H9 (cell line): ENCODE measurements around the gene KCNG1. TPM values are rescaled to one million over a fixed set of nuclear protein-coding genes. Genes with fewer than 3 reads are reported as not detected.

Source experiments
- DNase-seq: peaks from one replicate; pipeline ENCODE4 v3.0.0-alpha.2; 2017
- H2AFZ ChIP-seq: one replicate; pipeline ENCODE4 v1.6.1; 2013; ENCODE audit warnings: mild to moderate bottlenecking, low read length, control low read depth, moderate library complexity
- H2AK5ac ChIP-seq: 2 replicates; pipeline ENCODE4 v1.6.1; 2013; ENCODE audit warnings: low read length, control low read depth, mixed read lengths; ENCODE audit not compliant: insufficient read length
- H2BK120ac ChIP-seq: one replicate; pipeline ENCODE4 v1.6.1; 2013; ENCODE audit warnings: low read depth, mild to moderate bottlenecking, low read length, control low read depth, inconsistent platforms; ENCODE audit not compliant: poor library complexity, severe bottlenecking
- H2BK12ac ChIP-seq: 2 replicates; pipeline ENCODE4 v1.6.1; 2013; ENCODE audit warnings: low read length, control low read depth, mixed read lengths, low read depth; ENCODE audit not compliant: insufficient read length
- H2BK15ac ChIP-seq: 2 replicates; pipeline ENCODE4 v1.6.1; 2013; ENCODE audit warnings: low read depth, low read length, control low read depth
- H2BK20ac ChIP-seq: one replicate; pipeline ENCODE4 v1.6.1; 2013; ENCODE audit warnings: low read depth, mild to moderate bottlenecking, low read length, control low read depth, inconsistent platforms; ENCODE audit not compliant: poor library complexity, severe bottlenecking
- H2BK5ac ChIP-seq: 2 replicates; pipeline ENCODE4 v1.6.1; 2013; ENCODE audit warnings: low read length, control low read depth, mixed read lengths; ENCODE audit not compliant: insufficient read length
- H3K14ac ChIP-seq: 2 replicates; pipeline ENCODE4 v1.6.1; 2013; ENCODE audit warnings: low read length, control low read depth; ENCODE audit not compliant: insufficient read depth
- H3K18ac ChIP-seq: 2 replicates; pipeline ENCODE4 v1.6.1; 2013; ENCODE audit warnings: low read depth, mild to moderate bottlenecking, mixed read lengths, low read length, control low read depth; ENCODE audit not compliant: insufficient read length
- H3K23ac ChIP-seq: 2 replicates; pipeline ENCODE4 v1.6.1; 2013; ENCODE audit warnings: low read length, control low read depth, mixed read lengths, low read depth; ENCODE audit not compliant: insufficient read length
- H3K23me2 ChIP-seq: 2 replicates; pipeline ENCODE4 v1.6.1; 2013; ENCODE audit warnings: low read depth, mild to moderate bottlenecking, mixed read lengths, low read length, control low read depth; ENCODE audit not compliant: insufficient read length, poor library complexity, severe bottlenecking
- H3K27ac ChIP-seq: 2 replicates; pipeline ENCODE4 v1.5.1; 2013; ENCODE audit warnings: low read length, control low read depth, mixed read lengths, low read depth; ENCODE audit not compliant: insufficient read length
- H3K27me3 ChIP-seq: 2 replicates; pipeline ENCODE4 v1.6.1; 2013; ENCODE audit warnings: low read length, control low read depth, inconsistent platforms; ENCODE audit not compliant: insufficient read depth
- H3K4ac ChIP-seq: 2 replicates; pipeline ENCODE4 v1.6.1; 2013; ENCODE audit warnings: low read depth, mild to moderate bottlenecking, control low read depth, inconsistent platforms, low read length, moderate library complexity
- H3K4me1 ChIP-seq: 2 replicates; pipeline ENCODE4 v1.6.1; 2013; ENCODE audit warnings: low read length, control low read depth, inconsistent platforms; ENCODE audit not compliant: insufficient read depth
- H3K4me2 ChIP-seq: 2 replicates; pipeline ENCODE4 v1.6.1; 2013; ENCODE audit warnings: low read length, control low read depth, mixed read lengths; ENCODE audit not compliant: insufficient read length, insufficient read depth
- H3K56ac ChIP-seq: 2 replicates; pipeline ENCODE4 v1.6.1; 2013; ENCODE audit warnings: low read depth, mild to moderate bottlenecking, mixed read lengths, low read length, control low read depth; ENCODE audit not compliant: insufficient read length
- H3K79me1 ChIP-seq: 2 replicates; pipeline ENCODE4 v1.6.1; 2013; ENCODE audit warnings: low read depth, mild to moderate bottlenecking, moderate library complexity, low read length, control low read depth, inconsistent platforms; ENCODE audit not compliant: insufficient read depth, poor library complexity, severe bottlenecking
- H3K79me2 ChIP-seq: 2 replicates; pipeline ENCODE4 v1.6.1; 2013; ENCODE audit warnings: low read length, control low read depth, inconsistent platforms; ENCODE audit not compliant: insufficient read depth
- H3K9ac ChIP-seq: 2 replicates; pipeline ENCODE4 v1.6.1; 2013; ENCODE audit warnings: low read length, control low read depth, mixed read lengths; ENCODE audit not compliant: insufficient read length; ENCODE audit errors: extremely low read depth
- H3K9me3 ChIP-seq: one replicate; pipeline ENCODE4 v1.6.1; 2013; ENCODE audit warnings: low read depth, low read length, inconsistent platforms; ENCODE audit not compliant: control insufficient read depth
- H3T11ph ChIP-seq: one replicate; pipeline ENCODE4 v1.6.1; 2013; ENCODE audit warnings: mild to moderate bottlenecking, low read length, control low read depth, inconsistent platforms
- H4K20me1 ChIP-seq: one replicate; pipeline ENCODE4 v1.6.1; 2013; ENCODE audit not compliant: control insufficient read depth, insufficient read length, insufficient read depth
- H4K5ac ChIP-seq: 2 replicates; pipeline ENCODE4 v1.6.1; 2013; ENCODE audit warnings: low read depth, mild to moderate bottlenecking, mixed read lengths, low read length, control low read depth; ENCODE audit not compliant: insufficient read length
- H4K8ac ChIP-seq: replicated peaks from 2 replicates; pipeline ENCODE4 v1.6.1; 2013; ENCODE audit warnings: low read length, control low read depth, mixed read lengths, low read depth; ENCODE audit not compliant: insufficient read length
- H4K91ac ChIP-seq: 2 replicates; pipeline ENCODE4 v1.6.1; 2013; ENCODE audit warnings: low read depth, mild to moderate bottlenecking, moderate library complexity, mixed read lengths, low read length, control low read depth; ENCODE audit not compliant: insufficient read length
- H3K27ac Mint-ChIP-seq, 3 experiments: 2 replicates in 2 of 3; 3 replicates in 1 of 3; pipeline ENCODE4 v1.8.0; 2020 to 2021; ENCODE audit warnings: mixed read lengths in 3 of 3, mild to moderate bottlenecking in 1 of 3, moderate library complexity in 1 of 3
- H3K27me3 Mint-ChIP-seq: 2 replicates; pipeline ENCODE4 v1.8.0; 2021; ENCODE audit warnings: low read depth, mild to moderate bottlenecking, moderate library complexity, mixed read lengths
- H3K36me3 Mint-ChIP-seq, 3 experiments: 2 replicates in 2 of 3; 3 replicates in 1 of 3; pipeline ENCODE4 v1.8.0; 2020 to 2021; ENCODE audit warnings: low read depth in 3 of 3, mixed read lengths in 3 of 3; ENCODE audit not compliant: insufficient read depth in 1 of 3
- H3K4me1 Mint-ChIP-seq, 2 experiments: 2 replicates each; pipeline ENCODE4 v1.8.0; 2020; ENCODE audit warnings: mixed read lengths in 2 of 2
- H3K4me3 Mint-ChIP-seq, 2 experiments: 2 replicates in 1 of 2; 3 replicates in 1 of 2; pipeline ENCODE4 v1.8.0; 2020 to 2021; ENCODE audit warnings: mild to moderate bottlenecking in 2 of 2, mixed read lengths in 2 of 2, moderate library complexity in 1 of 2
- H3K9me3 Mint-ChIP-seq, 2 experiments: 2 replicates in 1 of 2; 3 replicates in 1 of 2; pipeline ENCODE4 v1.8.0; 2020; ENCODE audit warnings: mild to moderate bottlenecking in 2 of 2, mixed read lengths in 2 of 2, moderate library complexity in 1 of 2
- WGBS: extraction: QIAGEN DNeasy Blood & Tissue Kit; methylation state at CpG from one replicate; pipeline ENCODE4 v1.1.7; 2013; ENCODE audit warnings: missing lambda C conversion rate, low lambda C conversion rate, mixed read lengths; ENCODE audit not compliant: insufficient read length; ENCODE audit errors: extremely low coverage; 5-methylcytosine and 5-hydroxymethylcytosine counted together
- total RNA-seq: library from RNA; stranded (reverse); gene quantifications from 2 replicates; pipeline ENCODE4 v1.2.1, GENCODE V29; 2021
- TF ChIP-seq, protein P1 (sequence below): fragments of 200-600 bp; sonication (generic); conservative IDR thresholded peaks from 3 replicates; pipeline ENCODE4 v1.8.0; 2021; ENCODE audit warnings: antibody characterized with exemption, mild to moderate bottlenecking

Gene KCNG1
- total RNA-seq, 1 experiment from 2014 or later, result 13.2 TPM

DNA sequence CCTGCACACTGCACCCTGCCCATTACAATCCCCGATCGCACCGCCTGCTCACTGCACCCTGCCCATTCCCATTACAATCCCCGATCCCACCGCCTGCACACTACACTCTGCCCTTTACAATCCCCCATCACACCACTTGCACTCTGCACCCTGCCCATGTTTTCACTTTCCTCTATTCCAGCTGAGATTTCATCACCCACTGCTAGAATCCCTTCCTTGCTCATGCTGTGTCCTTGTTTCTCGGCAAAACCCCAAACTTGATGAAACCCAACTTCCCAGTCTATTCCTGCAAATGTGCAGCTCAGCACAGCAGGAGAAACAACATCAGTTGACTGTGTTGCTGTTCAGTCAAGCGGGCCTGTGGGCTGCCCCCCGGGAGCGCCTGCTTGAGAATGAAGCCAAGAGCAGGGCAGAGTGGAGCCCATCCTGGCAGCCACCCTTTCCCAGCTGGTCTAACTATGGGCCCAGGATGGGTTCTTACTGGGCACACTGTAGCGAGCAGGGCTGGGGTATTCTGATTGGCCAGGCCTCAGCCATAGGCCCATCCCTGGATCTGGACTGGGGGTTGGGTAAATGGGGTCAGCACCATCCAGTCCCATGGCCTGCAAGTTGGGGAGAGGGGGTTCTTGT is 47.1 kb downstream of the KCNG1 start:
- no peak overlapping the region for H3K18ac ChIP-seq
- no peak overlapping the region for H2AFZ ChIP-seq
- Mint-ChIP-seq H3K9me3 (0 out of 5 replicates have a peak, but pooled peaks cover 0 to 2% of the 10 kb centered on the region in 2 experiments), H3K4me3 (no peak overlapping the region), H3K27ac (no peak overlapping the region), H3K36me3 (no peaks in the 10 kb centered on the region), H3K4me1 (peaks cover 10 to 12% of the 10 kb centered on the region in 2 experiments), H3K27me3 (peaks cover 13% of the 10 kb centered on the region)
- H3K79me2 ChIP-seq, result no peaks in the 10 kb centered on the region
- H4K8ac ChIP-seq, result no peak overlapping the region
- H3K4me1 ChIP-seq, result no peaks in the 10 kb centered on the region
- no peak overlapping the region for H2BK15ac ChIP-seq
- no peak overlapping the region for H3K14ac ChIP-seq
- no peak overlapping the region for H4K5ac ChIP-seq
- no peaks in the 10 kb centered on the region for H3K79me1 ChIP-seq
- H3K27ac ChIP-seq, result no peak overlapping the region
- no peak overlapping the region for H2BK5ac ChIP-seq
- H2BK20ac ChIP-seq, result no peak overlapping the region
- H3K27me3 ChIP-seq, result no peaks in the 10 kb centered on the region
- no peaks in the 10 kb centered on the region for H3K23me2 ChIP-seq
- TF ChIP-seq, protein P1, sequence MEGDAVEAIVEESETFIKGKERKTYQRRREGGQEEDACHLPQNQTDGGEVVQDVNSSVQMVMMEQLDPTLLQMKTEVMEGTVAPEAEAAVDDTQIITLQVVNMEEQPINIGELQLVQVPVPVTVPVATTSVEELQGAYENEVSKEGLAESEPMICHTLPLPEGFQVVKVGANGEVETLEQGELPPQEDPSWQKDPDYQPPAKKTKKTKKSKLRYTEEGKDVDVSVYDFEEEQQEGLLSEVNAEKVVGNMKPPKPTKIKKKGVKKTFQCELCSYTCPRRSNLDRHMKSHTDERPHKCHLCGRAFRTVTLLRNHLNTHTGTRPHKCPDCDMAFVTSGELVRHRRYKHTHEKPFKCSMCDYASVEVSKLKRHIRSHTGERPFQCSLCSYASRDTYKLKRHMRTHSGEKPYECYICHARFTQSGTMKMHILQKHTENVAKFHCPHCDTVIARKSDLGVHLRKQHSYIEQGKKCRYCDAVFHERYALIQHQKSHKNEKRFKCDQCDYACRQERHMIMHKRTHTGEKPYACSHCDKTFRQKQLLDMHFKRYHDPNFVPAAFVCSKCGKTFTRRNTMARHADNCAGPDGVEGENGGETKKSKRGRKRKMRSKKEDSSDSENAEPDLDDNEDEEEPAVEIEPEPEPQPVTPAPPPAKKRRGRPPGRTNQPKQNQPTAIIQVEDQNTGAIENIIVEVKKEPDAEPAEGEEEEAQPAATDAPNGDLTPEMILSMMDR, result no peak
- H3K9ac ChIP-seq, result no peak overlapping the region
- H3K9me3 ChIP-seq, result no peaks in the 10 kb centered on the region
- H3K4me2 ChIP-seq, result no peak overlapping the region
- no peak overlapping the region for H2BK12ac ChIP-seq
- H2BK120ac ChIP-seq, result no peak overlapping the region
- no CpG with 5 or more reads among the region's 10 CpGs for WGBS
- H4K91ac ChIP-seq, result no peak overlapping the region
- H3K56ac ChIP-seq, result no peak overlapping the region
- no peak overlapping the region for H3K4ac ChIP-seq
- no peak overlapping the region for H3K23ac ChIP-seq
- H4K20me1 ChIP-seq, result no peaks in the 10 kb centered on the region
- DNase-seq, result no peak
- no peak overlapping the region for H3T11ph ChIP-seq
- no peak overlapping the region for H2AK5ac ChIP-seq
